GM12892 (cell line): ENCODE results near the gene C4orf50.

Experiments used
- DNase-seq: peaks from one replicate; pipeline ENCODE4 v3.0.0; 2011; ENCODE audit not compliant: insufficient read length
- FAIRE-seq: peaks from 2 replicates; lab custom pipeline; 2011; peaks lifted over from hg19 to GRCh38; lab: Jason Lieb, UNC
- POLR2A ChIP-seq: IDR thresholded peaks from 2 replicates; pipeline ENCODE4 v1.6.1; 2011; ENCODE audit warnings: low read depth, low read length, control low read depth
- POLR2AphosphoS5 ChIP-seq: IDR thresholded peaks from 2 replicates; pipeline ENCODE4 v1.6.1; 2011; ENCODE audit warnings: low read depth, low read length, control low read depth
- TAF1 ChIP-seq: IDR thresholded peaks from 2 replicates; pipeline ENCODE4 v1.6.1; 2011; ENCODE audit warnings: low read depth, mild to moderate bottlenecking, control low read depth, low read length, borderline replicate concordance

Gene C4orf50

DNA sequence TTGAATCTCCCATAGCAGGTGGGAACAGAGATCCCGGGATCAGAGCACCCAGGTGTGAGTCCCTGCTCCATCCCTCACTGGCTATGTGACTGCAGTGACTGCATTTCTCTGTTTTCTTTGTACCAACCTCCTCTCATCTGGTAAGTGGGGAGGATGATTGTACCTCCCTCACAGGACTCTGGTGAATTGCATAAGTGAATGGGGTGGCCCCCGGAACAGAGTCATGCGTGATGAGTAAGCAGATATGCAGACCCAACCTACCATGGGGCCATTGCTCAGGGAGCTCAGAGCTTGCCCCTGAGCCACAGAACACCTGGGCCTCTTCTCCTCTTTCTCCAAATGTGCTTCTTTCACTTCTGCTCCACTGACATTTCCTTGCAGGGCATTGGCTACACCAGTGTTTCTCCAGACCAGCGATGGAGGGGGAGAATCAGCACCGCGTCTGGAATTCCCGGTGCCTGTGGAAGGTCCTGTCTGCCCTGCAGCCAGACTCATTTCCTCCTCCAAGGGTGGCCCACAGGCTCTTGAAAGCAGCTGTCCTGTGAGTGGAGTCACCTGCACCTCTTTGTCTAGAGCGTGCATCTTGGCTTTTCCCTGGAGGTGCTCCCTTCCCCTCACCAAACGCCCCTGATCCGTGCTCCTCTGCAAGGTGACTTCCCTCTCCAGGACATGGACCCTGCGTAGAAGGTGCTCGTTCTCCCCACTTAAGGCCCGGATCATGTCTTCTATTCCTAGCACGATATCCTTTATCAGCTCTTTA, 30.0 kb downstream of the C4orf50 start:
- DNase-seq (no peak), FAIRE-seq (no peak)
- TF ChIP-seq POLR2A (no peak), TAF1 (no peak), POLR2AphosphoS5 (no peak)

DNA sequence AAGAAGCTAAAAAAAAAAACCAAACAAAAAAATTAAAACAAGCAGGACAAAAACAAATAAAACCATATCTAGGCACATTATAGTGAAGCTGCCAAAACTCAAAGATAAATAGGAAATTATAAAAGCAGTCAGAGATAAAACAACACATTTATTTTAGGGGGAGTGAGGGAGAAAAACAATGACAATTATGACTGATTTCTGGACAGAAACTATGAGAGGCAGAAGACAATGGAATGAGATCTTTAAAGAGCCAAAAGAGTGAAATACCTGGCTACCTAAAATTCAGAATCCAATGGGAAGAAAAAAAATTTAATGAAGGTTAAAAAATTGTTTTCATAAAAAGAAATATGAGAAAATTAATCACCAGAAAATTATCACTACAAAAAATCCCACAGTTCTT, 33.4 kb downstream of the C4orf50 start:
- no peak for FAIRE-seq
- no peak for DNase-seq
- no peak for TF ChIP-seq TAF1
- TF ChIP-seq POLR2A: no peak

DNA sequence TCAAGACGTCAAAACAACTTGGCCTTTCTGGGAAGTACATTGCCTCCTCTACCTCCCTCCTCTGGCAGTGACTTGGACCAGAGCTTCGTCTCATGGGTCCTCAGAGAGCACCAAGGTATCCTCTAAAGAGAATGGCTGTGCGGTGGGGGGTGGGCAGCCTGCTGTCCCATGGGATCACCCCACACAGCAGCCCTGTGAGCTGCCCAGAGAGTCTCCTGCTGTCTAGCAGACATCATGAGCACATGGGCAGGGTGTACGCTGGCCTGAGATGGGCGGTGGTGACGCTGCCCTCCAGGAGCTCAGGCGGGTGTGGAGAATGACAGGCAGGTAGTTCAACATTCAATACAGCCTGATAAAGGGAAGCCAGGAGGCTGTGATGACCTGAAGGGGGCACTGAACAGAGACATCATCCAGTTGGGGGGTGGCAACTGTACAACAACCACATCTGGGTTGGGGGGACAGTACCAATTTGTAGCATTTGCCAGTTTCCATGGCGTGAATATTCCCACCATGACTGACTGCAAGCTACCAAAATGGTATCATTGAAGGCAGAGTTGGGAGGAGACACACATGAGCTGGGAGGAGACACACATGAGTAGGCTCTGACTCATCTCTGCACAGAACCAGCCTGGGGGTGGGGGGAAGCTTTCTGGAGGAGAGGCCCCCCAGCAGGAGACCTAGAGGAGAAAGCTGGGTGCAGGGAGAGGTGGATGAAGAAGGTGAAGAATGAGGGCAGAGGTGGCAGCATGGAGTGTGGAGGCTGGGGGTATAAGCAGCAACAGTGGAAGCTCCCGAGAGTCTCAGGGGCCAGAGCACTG, 35.9 kb downstream of the C4orf50 start:
- FAIRE-seq (no peak), DNase-seq (no peak)
- TF ChIP-seq TAF1: no peak
- no peak for TF ChIP-seq POLR2A
- no peak for TF ChIP-seq POLR2AphosphoS5

DNA sequence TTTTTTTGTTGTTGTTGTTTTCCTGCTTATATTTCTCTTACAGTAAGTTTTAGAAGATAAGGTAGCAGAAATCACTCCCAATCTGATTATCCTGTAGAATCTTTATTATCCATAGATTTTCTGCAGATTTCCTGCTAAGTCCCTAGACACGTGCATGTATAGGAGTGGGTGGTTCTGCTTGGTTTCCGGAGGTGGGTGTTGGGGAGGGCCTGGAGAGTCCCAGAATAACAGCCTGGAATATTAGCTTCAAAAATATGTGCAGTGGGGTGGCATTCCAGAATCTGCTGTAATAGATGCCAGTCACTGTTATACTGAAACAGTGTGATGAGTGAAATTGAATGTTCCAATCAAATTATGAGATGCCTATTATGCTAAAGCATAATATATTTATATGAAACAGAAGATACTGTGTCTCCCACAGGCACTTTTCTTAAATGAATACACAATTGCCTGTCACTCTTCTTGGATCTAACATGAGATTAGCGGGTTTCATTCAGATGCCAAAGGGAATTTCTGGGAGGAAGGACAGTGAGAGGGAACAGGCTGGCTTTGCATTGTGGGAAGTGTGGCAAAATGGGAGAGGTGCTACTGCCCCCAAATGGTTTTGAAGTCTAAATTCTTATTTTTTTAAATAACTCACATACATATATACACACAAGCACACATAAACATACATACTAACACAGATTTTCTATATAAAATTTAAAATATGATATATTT, 37.6 kb downstream of the C4orf50 start:
- no peak for TF ChIP-seq POLR2AphosphoS5
- TF ChIP-seq TAF1: no peak
- TF ChIP-seq POLR2A: no peak
- DNase-seq (no peak), FAIRE-seq (no peak)

DNA sequence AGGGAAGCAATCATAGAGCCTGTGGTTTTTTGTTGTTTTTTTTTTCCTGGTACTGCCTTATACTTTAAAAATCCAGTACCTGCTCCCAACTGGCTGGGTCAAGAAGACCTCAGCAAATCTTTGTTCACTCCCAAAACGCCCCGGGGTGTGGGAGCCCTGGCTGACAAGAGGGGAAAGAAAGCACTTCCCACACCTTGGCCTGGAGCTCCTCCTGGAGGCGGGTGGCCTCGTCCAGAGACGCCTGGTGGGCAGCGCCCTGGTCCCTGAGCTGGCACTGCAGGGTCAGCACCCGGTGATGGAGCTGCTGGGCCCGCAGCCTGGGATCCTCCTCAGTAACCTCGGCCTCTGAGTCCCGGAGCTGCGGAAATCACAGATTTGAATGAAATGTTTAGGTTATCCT, 38.2 kb downstream of the C4orf50 start:
- DNase-seq (no peak), FAIRE-seq (no peak)
- TF ChIP-seq POLR2A (no peak), TAF1 (no peak), POLR2AphosphoS5 (no peak)

DNA sequence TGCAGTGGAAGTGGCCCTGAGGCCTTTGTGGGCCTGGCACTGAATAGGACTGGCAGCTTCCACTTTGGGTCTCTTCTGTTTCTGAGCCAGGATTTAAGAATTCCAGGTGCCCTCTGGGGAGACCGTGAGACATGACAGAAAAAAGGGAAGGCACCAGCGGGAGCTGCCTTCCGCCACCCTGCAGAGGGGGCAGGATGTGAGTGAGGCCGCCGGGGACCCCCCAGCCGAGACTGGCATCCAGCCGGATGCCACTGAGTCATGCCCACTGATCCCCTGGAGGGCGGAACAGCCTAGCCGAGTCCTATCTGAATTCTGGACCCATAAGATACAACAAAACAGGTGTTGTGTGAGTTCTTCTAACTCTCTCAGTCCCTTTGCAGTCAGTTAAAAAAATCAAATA, 41.3 kb downstream of the C4orf50 start:
- FAIRE-seq (no peak), DNase-seq (no peak)
- TF ChIP-seq POLR2AphosphoS5 (no peak), POLR2A (no peak), TAF1 (no peak)

DNA sequence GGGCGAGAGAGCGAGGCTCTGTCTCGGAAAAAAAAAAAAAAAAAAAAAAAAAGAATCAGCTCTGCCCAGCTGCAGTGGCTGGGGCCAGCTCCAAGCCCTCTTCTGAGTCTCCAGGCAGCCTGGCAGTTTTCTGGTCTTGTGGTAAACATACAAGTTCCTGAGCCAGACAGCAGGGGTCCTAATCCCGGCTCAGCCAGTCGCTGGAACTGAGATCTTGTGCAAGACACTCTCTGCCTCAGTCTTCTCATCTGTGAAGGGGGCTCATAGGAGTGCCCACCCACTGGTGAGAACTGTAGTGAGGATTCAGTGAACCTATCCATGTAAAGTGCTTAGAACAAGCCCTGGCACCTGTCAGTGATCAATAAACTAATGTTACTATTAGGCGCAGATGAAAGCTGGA, 41.8 kb downstream of the C4orf50 start:
- TF ChIP-seq POLR2A: no peak
- no peak for TF ChIP-seq POLR2AphosphoS5
- TF ChIP-seq TAF1: no peak

DNA sequence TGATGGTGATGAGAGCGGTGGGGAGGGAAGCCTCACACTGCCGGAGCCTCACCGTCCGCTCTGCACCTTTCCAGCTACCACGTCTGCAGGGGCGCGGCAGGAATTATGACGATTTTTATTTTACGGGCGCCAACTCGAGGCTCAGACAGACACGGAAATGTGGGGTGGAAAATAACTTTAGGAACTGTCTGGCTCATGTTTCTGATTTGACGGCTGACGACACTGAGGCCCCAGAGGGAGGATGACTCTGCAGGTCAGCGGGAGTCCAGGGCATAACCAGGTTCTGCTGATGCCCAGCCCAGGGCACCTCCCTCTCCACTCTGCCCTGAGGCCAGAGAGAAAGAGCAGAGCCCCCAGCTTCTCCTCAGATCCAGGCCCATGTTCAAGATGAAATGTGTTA, 43.9 kb downstream of the C4orf50 start:
- TF ChIP-seq POLR2A: no peak
- TF ChIP-seq POLR2AphosphoS5: no peak
- TF ChIP-seq TAF1: no peak
- DNase-seq: no peak
- no peak for FAIRE-seq

More for the DNA sequence above, 41.8 kb downstream of the C4orf50 start:
- FAIRE-seq: no peak
- DNase-seq: no peak

DNA sequence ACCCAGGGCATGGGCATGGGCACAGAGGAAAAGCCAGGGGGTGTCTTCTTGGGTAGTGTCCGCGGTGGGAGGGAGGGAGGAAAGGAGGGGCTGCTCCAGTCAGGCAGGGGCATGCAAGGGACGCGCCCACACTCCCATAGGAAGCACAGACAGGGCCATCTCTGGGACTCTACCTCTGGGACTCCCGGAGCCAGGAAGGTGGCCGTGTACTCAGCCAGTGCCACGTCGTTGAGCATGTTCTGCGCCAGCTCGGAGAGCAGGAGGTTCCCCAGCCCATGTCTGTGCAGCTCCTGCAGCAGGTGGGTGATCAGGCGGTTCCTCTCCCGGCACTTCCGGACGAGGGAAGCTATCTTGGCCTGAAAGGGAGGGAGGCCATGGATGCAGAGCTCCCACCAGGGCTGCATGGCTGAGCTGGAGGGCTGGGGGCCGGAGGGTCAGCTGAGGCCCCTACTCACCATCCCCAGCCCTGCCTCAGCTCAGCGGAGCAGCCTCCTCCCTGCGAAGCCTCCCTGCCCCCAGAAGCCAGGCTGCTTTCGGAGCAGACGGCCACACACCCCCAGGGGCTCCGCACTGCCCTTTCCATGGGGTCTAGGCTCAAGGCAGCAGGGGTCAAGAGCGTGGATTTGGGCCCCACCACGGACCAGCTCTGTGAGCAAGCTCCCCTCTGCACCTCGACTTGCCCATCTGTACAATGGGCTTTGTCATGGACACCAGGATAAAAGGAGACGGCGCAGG, 44.6 kb downstream of the C4orf50 start:
- no peak for FAIRE-seq
- TF ChIP-seq TAF1 (no peak), POLR2AphosphoS5 (no peak), POLR2A (no peak)
- DNase-seq: no peak

DNA sequence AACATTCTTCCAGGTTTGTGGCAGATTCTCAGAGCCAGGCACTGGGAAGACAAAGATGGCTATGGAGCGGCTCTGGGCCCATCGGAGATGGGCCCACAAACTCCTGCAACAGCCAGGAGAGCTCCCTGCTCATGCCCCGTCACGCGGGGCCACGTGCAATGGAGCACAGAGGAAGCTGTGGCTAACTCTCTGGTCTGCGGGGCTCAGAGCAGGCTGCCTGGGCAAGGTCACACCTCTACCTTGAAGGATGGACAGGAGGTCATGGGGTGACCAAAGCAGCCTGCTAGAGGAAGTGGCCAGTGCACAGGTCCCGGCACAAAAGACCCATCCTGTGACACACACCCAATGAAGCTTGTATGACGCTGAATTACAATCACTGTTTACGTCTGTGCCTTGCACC, 45.2 kb downstream of the C4orf50 start:
- TF ChIP-seq TAF1: no peak
- no peak for TF ChIP-seq POLR2AphosphoS5
- no peak for TF ChIP-seq POLR2A
- DNase-seq (no peak), FAIRE-seq (no peak)

DNA sequence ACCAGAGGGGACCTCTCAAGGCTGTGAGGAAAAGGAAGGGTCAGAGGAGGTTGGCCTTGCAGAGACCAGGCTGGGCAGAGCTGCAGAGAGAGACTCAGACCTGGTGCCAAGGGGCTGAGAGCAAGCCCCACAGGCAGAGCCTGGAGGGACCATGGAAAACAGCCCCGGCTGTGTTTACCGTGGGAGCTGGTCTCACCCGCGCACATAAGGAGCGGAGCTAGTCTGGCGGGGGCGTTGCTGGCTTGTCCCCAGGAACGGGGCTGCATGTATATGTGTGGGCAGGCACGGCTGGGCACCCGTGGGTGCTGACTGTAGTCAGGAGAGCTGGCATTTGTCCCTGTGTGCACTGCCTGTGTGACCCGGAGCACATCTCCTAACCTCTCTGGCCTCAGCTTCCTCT, 45.7 kb downstream of the C4orf50 start:
- FAIRE-seq: no peak
- TF ChIP-seq POLR2A (no peak), POLR2AphosphoS5 (no peak), TAF1 (no peak)
- DNase-seq: no peak

DNA sequence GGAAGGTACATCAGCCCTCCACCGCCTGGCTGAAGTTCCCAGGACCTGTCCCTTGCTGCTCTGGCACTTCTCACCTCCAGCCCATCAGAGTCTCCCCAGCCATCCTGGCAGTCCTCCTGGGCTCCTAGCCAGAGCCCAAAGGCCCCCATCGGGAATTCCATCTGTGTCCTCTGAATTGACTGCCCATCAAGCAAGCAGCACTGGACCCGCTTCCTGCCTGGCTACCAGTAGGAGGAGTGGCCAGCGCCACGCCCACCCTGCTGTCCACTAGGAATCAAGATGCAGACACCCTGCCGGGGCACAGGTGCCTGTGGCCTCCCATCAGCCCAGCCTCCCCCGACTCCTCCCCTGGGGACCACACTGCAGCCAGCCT, 47.2 kb downstream of the C4orf50 start:
- DNase-seq (no peak), FAIRE-seq (no peak)
- no peak for TF ChIP-seq TAF1
- TF ChIP-seq POLR2AphosphoS5: no peak
- TF ChIP-seq POLR2A: no peak
